A172 (cell line): ENCODE data around the gene GOLGA6L7. TPM values are rescaled to one million over a fixed set of nuclear protein-coding genes. Genes with fewer than 3 reads are reported as not detected.

Experiments used
- total RNA-seq: library from RNA; depleted of rRNA; stranded (reverse); fragments of >200 nt; shearing (Covaris generic); gene quantifications from 2 replicates; pipeline ENCODE4 v1.2.3, GENCODE V29; 2014; rRNA removed

Gene GOLGA6L7
- total RNA-seq, 1 experiment from 2014 or later, result not detected

Other genes with a start within 250 kb of the GOLGA6L7 start
- gene GOLGA8M, start 136.2 kb downstream of the GOLGA6L7 start, total RNA-seq, result 0.79 TPM in 1 of 2 replicates, not detected in the other
- 25.7 and 34.8 TPM in 2 replicates for gene APBA2, start 37.3 kb upstream of the GOLGA6L7 start, total RNA-seq